ENCODE measurements around the gene SNRNP25.
"Not testable (repeated sequence)": the region's sequence is repeated elsewhere in the genome, so short reads cannot be mapped to it uniquely, and the experiment has no call there.

The SNRNP25 gene

DNA sequence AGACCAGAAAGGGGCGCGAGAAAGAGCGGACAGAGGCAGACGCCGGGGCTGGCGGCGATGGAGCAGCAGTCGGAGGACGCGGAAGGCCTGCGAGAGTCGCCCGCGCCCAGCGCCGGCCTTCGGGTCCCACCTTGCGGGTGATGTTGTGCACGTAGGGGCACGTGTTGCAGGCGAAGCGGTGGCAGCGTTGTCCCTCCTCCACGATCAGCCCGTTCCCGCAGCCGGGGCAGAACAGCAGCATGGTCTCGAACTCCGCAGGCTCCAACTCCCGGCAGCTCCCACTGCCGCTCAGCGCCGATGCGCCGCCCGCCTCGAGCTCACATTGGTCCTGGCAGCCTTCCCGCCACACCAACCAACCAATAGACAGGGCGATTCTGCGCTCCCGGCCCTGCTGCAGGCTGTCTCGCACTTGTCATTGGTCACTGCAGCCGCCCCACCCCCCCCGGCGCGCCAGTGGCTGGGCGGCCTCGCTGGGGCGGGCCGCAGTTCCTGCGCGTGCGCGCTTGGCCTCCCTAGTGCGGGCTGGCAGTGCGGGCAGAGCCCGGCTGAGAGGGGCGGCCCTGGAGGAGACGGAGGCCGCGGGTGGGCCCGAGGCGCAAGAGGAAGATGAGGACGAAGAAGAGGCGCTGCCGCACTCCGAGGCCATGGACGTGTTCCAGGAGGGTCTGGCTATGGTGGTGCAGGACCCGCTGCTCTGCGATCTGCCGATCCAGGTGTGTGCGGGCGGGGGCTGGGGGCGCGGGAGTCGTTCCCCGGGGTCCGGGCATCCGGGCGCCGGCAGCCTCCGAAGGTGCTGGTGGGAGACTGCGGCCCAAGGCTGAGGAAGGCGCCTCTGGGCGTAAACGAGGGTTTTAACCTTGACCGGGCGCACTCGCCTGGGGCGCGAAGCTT is at the start of gene SNRNP25, which contains the start of gene POLR3K:
SNRNP25 (plus strand) TSS at position 483 of the 891 bp plus-strand sequence; CDS start at position 672, 189 bp downstream.
POLR3K (minus strand) TSS at position 263 of the 891 bp plus-strand sequence; CDS start at position 241, 22 bp downstream.
- CTCF ChIA-PET, result interaction anchor here (0.6 to 1.1 kb wide), 5 partner anchors 9 to 53 kb away, joined by 3 to 5 read pairs (median 3); no protein-coding TSS in a partner anchor
- POLR2A ChIA-PET, result interaction anchor here (0.7 to 2.1 kb wide), 11 partner anchors 9 to 175 kb away, joined by 3 to 31 read pairs (median 7); partner anchors contain the start of gene RHBDF1
- peak; percentile 98 for DNase-seq (ENCODE audit: extremely low spot score)
- TF ChIP-seq L3MBTL2 (conservative IDR thresholded peaks at IDR 0.05), result peak; percentile 92
- TF ChIP-seq, protein P1, sequence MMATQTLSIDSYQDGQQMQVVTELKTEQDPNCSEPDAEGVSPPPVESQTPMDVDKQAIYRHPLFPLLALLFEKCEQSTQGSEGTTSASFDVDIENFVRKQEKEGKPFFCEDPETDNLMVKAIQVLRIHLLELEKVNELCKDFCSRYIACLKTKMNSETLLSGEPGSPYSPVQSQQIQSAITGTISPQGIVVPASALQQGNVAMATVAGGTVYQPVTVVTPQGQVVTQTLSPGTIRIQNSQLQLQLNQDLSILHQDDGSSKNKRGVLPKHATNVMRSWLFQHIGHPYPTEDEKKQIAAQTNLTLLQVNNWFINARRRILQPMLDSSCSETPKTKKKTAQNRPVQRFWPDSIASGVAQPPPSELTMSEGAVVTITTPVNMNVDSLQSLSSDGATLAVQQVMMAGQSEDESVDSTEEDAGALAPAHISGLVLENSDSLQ (IDR thresholded peaks at IDR 0.05), result peak; percentile 98
- no peak for TF ChIP-seq SUZ12 (IDR thresholded peaks at IDR 0.05)
- TF ChIP-seq ARNT (IDR thresholded peaks at IDR 0.05), result no peak

DNA sequence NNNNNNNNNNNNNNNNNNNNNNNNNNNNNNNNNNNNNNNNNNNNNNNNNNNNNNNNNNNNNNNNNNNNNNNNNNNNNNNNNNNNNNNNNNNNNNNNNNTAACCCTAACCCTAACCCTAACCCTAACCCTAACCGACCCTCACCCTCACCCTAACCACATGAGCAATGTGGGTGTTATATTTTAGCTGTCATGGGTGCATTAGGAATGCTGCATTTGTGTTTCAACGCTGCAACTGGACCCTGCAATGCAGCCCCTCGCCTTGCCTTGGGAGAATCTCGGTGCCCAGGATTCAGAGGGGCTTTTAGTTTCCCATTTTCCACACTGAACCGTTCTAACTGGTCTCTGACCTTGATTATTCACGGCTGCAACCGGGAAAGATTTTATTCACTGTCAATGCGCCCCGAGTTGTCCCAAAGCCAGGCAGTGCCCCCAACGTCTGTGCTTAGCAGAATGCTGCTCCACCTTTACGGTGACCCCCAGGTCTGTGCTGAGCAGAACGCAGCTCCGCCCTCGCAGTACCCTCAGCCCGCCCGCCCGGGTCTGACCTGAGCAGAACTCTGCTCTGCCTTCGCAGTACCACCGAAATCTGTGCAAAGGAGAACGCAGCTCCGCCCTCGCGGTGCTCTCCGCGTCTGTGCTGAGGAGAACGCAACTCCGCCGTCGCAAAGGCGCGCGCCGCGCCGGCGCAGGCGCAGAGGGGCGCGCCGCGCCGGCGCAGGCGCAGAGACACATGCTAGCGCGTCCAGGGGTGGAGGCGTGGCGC is 43.5 kb upstream of the SNRNP25 start:
- ChIA-PET CTCF (interaction anchor here (0.6 kb wide), 1 partner anchor 119 kb away, joined by 4 read pairs; no protein-coding TSS in a partner anchor), POLR2A (no interaction called here)
- TF ChIP-seq ZNF384 (IDR thresholded peaks at IDR 0.05) (no peak), TARDBP (IDR thresholded peaks at IDR 0.05) (no peak), FOXK2 (IDR thresholded peaks at IDR 0.05) (no peak), NFRKB (IDR thresholded peaks at IDR 0.05) (no peak), L3MBTL2 (conservative IDR thresholded peaks at IDR 0.05) (no peak), FOXM1 (IDR thresholded peaks at IDR 0.05; ENCODE audit: borderline replicate concordance) (no peak), BHLHE40 (IDR thresholded peaks at IDR 0.05; ENCODE audit: borderline replicate concordance) (no peak), SUZ12 (IDR thresholded peaks at IDR 0.05) (no peak), ELF4 (IDR thresholded peaks at IDR 0.05) (no peak), HDGF (IDR thresholded peaks at IDR 0.05; ENCODE audit: borderline replicate concordance) (no peak), LEF1 (IDR thresholded peaks at IDR 0.05; ENCODE audit: borderline replicate concordance) (no peak), SP1 (IDR thresholded peaks at IDR 0.05) (no peak), FOXA1 (IDR thresholded peaks at IDR 0.05) (no peak), ARNT (IDR thresholded peaks at IDR 0.05) (no peak), CTBP1 (IDR thresholded peaks at IDR 0.05; ENCODE audit: borderline replicate concordance) (no peak)
- TF ChIP-seq, protein P1 (IDR thresholded peaks at IDR 0.05), result no peak
- DNase-seq (ENCODE audit: extremely low spot score), result no peak

DNA sequence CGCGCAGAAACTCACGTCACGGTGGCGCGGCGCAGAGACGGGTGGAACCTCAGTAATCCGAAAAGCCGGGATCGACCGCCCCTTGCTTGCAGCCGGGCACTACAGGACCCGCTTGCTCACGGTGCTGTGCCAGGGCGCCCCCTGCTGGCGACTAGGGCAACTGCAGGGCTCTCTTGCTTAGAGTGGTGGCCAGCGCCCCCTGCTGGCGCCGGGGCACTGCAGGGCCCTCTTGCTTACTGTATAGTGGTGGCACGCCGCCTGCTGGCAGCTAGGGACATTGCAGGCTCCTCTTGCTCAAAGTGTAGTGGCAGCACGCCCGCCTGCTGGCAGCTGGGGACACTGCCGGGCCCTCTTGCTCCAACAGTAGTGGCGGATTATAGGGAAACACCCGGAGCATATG is 42.9 kb upstream of the SNRNP25 start:
- CTCF ChIA-PET; POLR2A ChIA-PET; DNase-seq (ENCODE audit: extremely low spot score): not testable (repeated sequence)

DNA sequence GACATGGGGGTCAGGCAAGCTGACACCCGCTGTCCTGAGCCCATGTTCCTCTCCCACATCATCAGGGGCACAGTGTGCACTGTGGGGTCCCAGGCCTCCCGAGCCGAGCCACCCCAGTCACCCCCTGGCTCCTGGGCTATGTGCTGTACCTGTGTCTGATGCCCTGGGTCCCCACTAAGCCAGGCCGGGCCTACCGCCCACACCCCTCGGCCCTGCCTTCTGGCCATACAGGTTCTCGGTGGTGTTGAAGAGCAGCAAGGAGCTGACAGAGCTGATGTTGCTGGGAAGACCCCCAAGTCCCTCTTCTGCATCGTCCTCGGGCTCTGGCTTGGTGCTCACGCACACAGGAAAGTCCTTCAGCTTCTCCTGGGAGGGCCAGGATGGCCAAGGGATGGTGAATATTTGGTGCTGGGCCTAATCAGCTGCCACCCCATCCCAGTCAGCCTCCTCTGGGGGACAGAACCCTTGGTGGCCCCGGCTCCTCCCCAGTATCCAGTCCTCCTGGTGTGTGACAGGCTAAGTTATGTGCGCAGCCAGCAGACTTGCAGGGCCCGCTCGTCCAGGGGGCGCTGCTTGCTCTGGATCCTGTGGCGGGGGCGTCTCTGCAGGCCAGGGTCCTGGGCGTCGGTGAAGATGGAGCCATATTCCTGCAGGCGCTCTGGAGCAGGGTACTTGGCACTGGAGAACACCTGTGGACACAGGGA is 36.4 kb upstream of the SNRNP25 start:
- CTCF ChIA-PET; POLR2A ChIA-PET; DNase-seq (ENCODE audit: extremely low spot score): not testable (repeated sequence)

DNA sequence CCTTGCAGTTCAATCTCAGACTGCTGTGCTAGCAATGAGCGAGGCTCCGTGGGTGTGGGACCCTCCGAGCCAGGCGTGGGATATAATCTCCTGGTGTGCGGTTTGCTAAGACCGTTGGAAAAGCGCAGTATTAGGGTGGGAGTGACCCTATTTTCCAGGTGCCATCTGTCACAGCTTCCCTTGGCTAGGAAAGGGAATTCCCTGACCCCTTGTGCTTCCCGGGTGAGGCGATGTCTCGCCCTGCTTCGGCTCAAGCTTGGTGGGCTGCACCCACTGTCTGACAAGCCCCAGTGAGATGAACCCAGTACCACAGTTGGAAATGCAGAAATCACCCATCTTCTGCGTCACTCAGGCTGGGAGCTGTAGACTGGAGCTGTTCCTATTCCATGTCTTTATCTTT is 32.7 kb upstream of the SNRNP25 start:
- CTCF ChIA-PET, result interaction anchor here (0.6 kb wide), 1 partner anchor 43 kb away, joined by 3 read pairs; no protein-coding TSS in a partner anchor
- POLR2A ChIA-PET, result not testable (repeated sequence)

DNA sequence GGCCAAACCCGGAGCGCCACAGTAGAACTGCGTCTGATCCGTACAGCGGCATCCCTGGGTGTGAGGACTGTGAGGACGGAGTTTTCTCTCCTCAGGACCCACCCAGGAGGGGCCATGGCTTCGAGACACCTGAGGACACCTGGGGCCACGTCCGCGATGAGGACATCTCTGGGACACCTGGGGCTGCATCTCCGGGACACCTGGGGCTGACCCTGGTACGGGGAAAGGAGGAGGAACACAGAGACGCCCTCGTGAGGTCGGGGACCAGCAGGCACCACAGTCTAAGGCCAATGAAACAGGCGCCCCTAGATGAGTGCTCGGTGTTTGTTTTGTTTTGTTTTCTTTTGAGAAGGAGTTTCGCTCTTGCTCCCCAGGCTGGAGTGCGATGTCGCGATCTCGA is 29.5 kb upstream of the SNRNP25 start:
- DNase-seq (ENCODE audit: extremely low spot score); POLR2A ChIA-PET; CTCF ChIA-PET: not testable (repeated sequence)

More for the DNA sequence above, 32.7 kb upstream of the SNRNP25 start:
- DNase-seq (ENCODE audit: extremely low spot score), result not testable (repeated sequence)

DNA sequence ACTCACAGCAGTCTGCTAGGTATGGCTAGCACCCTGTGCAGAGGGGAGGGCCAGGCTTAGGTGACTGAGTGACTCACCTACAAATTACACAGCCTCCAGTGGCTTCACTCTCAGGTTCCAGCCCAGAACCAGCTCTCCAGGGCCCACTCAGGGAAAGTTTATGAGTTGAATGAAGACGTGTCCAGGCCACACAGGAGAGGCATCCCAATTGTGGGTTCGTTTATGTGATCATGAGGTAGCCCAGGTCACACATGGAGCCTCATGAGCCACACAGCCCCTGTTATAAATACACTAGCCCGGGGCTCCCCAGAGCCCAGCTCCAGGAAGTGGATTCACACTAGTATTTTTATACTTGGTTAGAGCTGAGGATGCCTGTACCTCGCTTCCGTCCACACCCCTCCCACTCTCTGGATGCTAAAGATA is 27.7 kb upstream of the SNRNP25 start:
- CTCF ChIA-PET; POLR2A ChIA-PET; DNase-seq (ENCODE audit: extremely low spot score): not testable (repeated sequence)

DNA sequence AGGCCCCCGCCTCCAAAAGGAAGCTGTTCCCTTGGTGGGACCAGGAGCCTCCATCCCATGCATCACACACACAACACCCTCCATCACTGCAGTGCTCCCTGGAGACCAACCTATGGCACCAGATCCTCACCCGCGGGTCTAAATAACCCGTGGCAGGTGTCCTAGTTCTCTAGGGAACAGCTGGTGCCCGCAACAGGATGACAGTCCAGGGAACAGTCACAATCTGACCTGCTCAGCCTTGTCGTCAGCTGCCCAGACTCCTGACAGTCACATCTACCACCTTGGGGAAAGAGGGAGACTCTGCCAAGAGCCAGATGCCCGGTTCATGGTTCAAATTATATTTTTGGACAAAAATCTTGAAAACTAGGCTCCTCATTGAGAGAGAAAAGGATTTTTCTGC is 23.0 kb upstream of the SNRNP25 start:
- CTCF ChIA-PET, POLR2A ChIA-PET: not testable (repeated sequence)

DNA sequence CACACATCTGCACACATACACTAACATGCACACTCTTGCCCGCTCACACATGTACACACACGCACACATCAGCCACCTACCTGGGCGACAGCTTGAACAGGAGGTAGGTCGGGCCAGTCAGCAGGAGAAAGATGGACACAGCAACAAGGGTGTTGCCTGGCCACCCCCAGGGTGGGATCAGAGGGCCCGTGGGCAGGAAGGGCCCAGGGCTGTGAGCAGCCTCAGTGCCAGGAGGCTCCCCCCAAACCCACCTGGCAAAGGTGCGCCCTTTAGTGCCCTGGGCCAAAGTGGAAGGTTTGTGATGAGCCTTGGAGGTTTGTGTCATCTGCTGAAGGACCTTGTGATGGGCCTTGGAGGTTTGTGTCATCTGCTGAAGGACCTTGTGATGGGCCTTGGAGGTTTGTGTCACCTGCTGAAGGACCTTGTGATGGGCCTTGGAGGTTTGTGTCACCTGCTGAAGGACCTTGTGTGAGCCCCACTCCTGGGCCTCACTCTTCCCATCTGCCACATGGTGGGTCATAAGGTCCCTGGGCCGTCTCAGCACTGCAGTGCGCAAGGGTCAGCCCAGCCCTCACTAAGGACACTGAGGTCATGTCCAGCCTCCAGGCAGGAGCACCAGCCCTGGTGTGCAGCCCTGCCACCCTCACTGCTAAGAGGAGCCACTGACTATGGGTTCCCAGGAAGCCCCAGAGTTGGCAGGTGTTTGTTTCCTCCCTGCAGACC is 20.3 kb upstream of the SNRNP25 start:
- CTCF ChIA-PET; DNase-seq (ENCODE audit: extremely low spot score); POLR2A ChIA-PET: not testable (repeated sequence)

More for the DNA sequence above, 23.0 kb upstream of the SNRNP25 start:
- DNase-seq (ENCODE audit: extremely low spot score), result not testable (repeated sequence)
